ENCODE measurements around the gene CYSRT1. TPM values are rescaled to one million over a fixed set of nuclear protein-coding genes. Genes with fewer than 3 reads are reported as not detected.

CYSRT1 gene
- total RNA-seq, 1 experiment from 2014 or later = 1.0 TPM

GRCh38 chr9:137273095-137273490 lies 48.1 kb downstream of the CYSRT1 start:
- H2AFZ ChIP-seq (ENCODE audit: low read length) = no peak overlapping the region
- no peak for TF ChIP-seq CTCF (conservative IDR thresholded peaks at IDR 0.05)
- no peak overlapping the region for H3K4me2 ChIP-seq (ENCODE audit: insufficient read depth, insufficient read length, low read length)
- no peak overlapping the region for H4K91ac ChIP-seq (ENCODE audit: insufficient read length, low read depth, low read length)
- H3K4me1 ChIP-seq (ENCODE audit: insufficient read depth, low read length) = no peaks in the 10 kb centered on the region
- no peak overlapping the region for H3K4me3 Mint-ChIP-seq
- no peak overlapping the region for H3K9ac ChIP-seq (ENCODE audit: extremely low read depth, insufficient read length, low read length)
- H3K14ac ChIP-seq (ENCODE audit: insufficient read depth, low read length) = no peak overlapping the region
- no peak overlapping the region for H3K27ac ChIP-seq (ENCODE audit: insufficient read length, low read depth, low read length)
- no peak overlapping the region for H4K8ac ChIP-seq (replicated peaks; ENCODE audit: insufficient read length, low read depth, low read length)
- H4K20me1 ChIP-seq (ENCODE audit: control insufficient read depth, insufficient read depth, insufficient read length) = no peaks in the 10 kb centered on the region
- H3K56ac ChIP-seq (ENCODE audit: insufficient read length, low read depth, low read length) = no peak overlapping the region
- no peak overlapping the region for H3T11ph ChIP-seq (ENCODE audit: low read length)
- H4K5ac ChIP-seq (ENCODE audit: insufficient read length, low read depth, low read length) = no peak overlapping the region
- H3K9me3 Mint-ChIP-seq = no peaks in the 10 kb centered on the region; a peak in 1 of 5 replicates
- no peaks in the 10 kb centered on the region for H3K27me3 Mint-ChIP-seq (ENCODE audit: low read depth)
- no peak overlapping the region; a peak in 1 of 7 replicates for H3K27ac Mint-ChIP-seq
- H3K4me1 Mint-ChIP-seq = peaks cover 20 to 29% of the 10 kb centered on the region in 2 experiments
- no peaks in the 10 kb centered on the region for H3K79me2 ChIP-seq (ENCODE audit: insufficient read depth, low read length)
- H3K27me3 ChIP-seq (ENCODE audit: insufficient read depth, low read length) = no peaks in the 10 kb centered on the region
- H3K18ac ChIP-seq (ENCODE audit: insufficient read length, low read depth, low read length) = no peak overlapping the region
- H2BK15ac ChIP-seq (ENCODE audit: low read depth, low read length) = no peak overlapping the region
- H3K9me3 ChIP-seq (ENCODE audit: control insufficient read depth, low read depth, low read length) = no peaks in the 10 kb centered on the region
- no peak overlapping the region for H2BK20ac ChIP-seq (ENCODE audit: low read depth, low read length, poor library complexity, severe bottlenecking)
- no peaks in the 10 kb centered on the region for H3K79me1 ChIP-seq (ENCODE audit: insufficient read depth, low read depth, low read length, poor library complexity, severe bottlenecking)
- no peak overlapping the region for H3K23ac ChIP-seq (ENCODE audit: insufficient read length, low read depth, low read length)
- no CpG with 5 or more reads among the region's 13 CpGs for WGBS (ENCODE audit: extremely low coverage, insufficient read length, low lambda C conversion rate)
- no peak overlapping the region for H2BK5ac ChIP-seq (ENCODE audit: insufficient read length, low read length)
- no peak overlapping the region for H2BK12ac ChIP-seq (ENCODE audit: insufficient read length, low read depth, low read length)
- H3K36me3 Mint-ChIP-seq (ENCODE audit: insufficient read depth in 1 of 3, low read depth in 3 of 3) = peaks cover 9 to 27% (median 25%) of the 10 kb centered on the region in 3 experiments; a peak in 6 of 7 replicates
- peak; percentile 47 for DNase-seq
- H2BK120ac ChIP-seq (ENCODE audit: low read depth, low read length, poor library complexity, severe bottlenecking) = no peak overlapping the region
- H3K23me2 ChIP-seq (ENCODE audit: insufficient read length, low read depth, low read length, poor library complexity, severe bottlenecking) = peaks cover 4% of the 10 kb centered on the region
- H3K4ac ChIP-seq (ENCODE audit: low read depth, low read length) = no peak overlapping the region
- no peak overlapping the region for H2AK5ac ChIP-seq (ENCODE audit: insufficient read length, low read length)

Measured in H9 (cell line).